NCI-H460 (cell line): ENCODE measurements around the gene HOXA3. TPM values are rescaled to one million over a fixed set of nuclear protein-coding genes. Genes with fewer than 3 reads are reported as not detected.

Source experiments
- DNase-seq: peaks from one replicate; pipeline ENCODE4 v3.0.0-alpha.2; 2016; ENCODE audit warnings: low read depth; ENCODE audit errors: extremely low read depth
- total RNA-seq: library from RNA; depleted of rRNA; stranded (reverse); fragments of >200 nt; shearing (Covaris generic); gene quantifications from 2 replicates; pipeline ENCODE4 v1.2.3, GENCODE V29; 2014

The HOXA3 gene
- total RNA-seq, 1 experiment from 2014 or later, result 4.4 TPM

DNA sequence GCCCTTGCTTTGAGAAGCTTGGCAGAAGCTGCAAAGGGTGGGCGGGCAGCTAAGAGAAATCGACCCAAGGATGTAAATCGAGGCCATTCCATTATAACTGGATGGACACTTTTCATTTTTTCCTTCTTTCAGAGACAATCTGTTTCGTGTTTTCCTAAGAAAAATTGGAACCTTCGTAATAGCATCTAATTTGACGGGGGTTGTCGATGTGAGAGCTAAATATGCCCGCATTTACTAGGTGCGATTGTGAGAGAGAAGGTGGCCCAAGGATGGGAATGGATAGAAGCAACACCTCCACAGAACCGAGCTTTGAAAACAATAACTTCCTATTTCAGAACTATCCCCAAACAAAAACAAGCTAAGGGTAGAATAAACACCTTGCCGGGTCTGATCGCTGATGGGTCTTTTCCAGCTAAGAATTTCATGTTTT lies 21.0 kb downstream of the HOXA3 start:
- DNase-seq, result no peak

DNA sequence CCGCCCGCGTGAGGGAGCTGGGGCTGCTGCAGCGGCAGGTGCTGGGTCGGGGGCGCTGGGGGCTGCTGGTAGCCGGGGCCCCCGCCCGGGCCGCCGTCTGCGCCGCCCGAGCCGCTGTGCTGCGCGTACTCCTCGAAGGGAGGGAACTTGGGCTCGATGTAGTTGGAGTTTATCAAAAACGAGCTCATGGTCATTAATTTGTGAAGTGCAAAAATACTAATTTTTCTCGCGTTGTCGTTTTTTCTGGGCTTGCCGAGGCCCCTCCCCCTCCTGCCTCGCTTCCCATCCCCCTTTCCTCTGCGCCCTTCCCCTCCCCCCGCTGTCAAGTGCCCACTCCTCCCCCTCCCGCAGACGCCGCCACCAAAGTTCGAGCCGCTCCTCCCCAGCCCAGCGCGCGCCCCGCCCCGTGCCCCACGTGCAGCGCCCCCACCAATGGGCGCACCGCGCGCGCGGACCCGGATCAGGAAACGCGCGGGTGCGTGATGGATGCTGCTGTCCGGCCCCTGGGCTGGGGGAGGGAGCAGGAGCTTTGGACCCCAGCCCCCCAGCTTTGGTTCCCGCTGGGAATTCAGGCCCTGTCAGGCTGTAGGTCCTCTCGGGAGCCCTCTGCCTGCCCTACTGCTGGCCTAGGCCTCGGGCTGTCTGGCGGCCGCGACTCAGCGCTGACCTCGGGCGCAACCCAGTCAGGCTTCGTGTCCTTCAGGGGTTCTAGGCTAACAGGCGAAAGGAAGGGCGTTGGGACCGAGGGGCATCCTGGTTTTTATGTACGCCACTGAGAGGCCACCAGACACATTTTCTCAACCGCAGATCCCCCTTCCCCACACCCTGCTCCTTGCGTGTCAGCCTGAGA lies 21.6 kb downstream of the HOXA3 start, which contains the start of gene HOXA4:
HOXA4 (minus strand) TSS at position 218 of the 850 bp plus-strand sequence; CDS start at position 194, 24 bp downstream.
- no peak for DNase-seq

GRCh38 chr7:27129729-27130539 lies 22.4 kb downstream of the HOXA3 start:
- DNase-seq, result no peak

GRCh38 chr7:27128776-27129728 lies 23.3 kb downstream of the HOXA3 start:
- DNase-seq, result no peak

DNA sequence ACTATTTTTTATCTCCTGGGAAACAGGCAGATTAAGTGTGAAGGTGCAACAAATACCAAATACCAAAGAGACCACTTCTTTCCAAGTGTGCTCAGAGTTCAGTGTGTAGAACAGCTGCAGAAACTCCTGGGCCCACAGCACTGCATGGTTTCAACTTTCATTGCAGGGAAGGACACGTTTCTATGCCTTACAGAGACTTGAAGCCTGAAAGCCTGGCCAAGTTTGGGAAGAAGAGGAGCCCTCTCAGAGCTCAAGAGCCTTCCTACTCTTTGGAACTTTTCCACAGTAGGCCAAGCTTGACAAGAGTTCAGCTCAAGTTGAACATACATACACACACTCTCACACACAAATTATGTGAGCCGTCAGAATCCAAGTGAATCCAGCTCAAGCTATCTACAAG lies 24.3 kb downstream of the HOXA3 start:
- DNase-seq, result no peak

- no peak for DNase-seq
Measured at GRCh38 chr7:27126596-27127327, 25.6 kb downstream of the HOXA3 start.

DNA sequence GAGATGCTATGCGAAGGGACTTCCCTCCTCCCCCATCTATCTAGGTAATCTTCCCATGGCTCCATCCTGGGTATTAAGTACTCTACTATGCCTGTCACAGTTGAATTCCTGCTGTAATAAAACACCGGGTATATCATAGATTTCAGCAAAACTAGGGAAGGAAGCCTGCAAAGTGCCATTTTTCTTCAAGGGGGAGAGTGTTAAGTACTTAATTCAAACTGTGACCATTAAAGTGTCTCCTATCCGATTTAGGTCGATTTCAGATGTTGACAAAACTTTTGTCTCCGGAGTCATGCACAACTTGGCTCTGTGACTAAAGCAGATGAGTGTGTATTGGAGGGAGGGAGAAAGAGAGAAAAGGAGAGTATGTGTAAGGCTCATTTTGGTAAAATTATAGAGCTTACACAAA lies 26.4 kb downstream of the HOXA3 start:
- DNase-seq, result no peak

DNA sequence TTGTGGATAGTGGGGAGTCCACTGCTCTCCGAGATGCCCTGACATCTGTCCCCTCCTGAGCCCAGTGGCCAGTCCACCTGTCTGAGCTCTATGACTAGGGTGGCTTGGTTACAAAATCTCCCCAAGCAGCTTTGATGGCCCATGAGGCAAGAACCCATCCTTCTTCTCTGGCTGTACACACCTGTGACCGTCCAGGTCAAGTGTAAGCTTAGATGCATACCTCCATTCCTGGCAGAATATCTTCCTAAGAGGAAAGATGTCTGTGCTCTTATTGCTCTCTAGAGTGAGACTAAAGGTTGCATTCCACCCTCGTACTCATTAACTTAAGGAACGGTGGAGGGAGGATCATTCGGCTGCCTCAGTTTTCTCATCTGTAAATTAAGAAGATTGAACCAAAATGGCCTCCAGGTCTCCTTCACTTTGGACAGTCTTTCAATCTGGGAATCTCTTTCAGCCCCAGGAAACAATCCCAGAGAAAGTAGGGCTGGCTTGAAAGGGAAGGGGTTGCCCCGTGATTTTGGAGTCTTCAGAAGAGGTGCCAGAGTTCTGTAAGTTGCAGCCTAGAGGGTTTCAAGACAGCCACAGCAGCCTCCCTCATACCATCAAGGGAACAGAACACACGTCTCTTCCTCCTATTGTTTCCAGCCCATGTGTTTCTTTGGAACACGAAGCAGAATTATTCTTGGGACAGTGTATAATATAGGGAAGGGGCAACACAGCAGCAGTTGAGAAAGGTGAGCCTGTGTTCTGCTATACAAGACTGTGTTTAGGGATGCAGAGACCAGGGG lies 27.3 kb downstream of the HOXA3 start:
- no peak for DNase-seq

- no peak for DNase-seq
Measured at GRCh38 chr7:27124096-27124901, 28.1 kb downstream of the HOXA3 start.

- no peak for DNase-seq
Measured at GRCh38 chr7:27123477-27124053, 28.8 kb downstream of the HOXA3 start.

DNA sequence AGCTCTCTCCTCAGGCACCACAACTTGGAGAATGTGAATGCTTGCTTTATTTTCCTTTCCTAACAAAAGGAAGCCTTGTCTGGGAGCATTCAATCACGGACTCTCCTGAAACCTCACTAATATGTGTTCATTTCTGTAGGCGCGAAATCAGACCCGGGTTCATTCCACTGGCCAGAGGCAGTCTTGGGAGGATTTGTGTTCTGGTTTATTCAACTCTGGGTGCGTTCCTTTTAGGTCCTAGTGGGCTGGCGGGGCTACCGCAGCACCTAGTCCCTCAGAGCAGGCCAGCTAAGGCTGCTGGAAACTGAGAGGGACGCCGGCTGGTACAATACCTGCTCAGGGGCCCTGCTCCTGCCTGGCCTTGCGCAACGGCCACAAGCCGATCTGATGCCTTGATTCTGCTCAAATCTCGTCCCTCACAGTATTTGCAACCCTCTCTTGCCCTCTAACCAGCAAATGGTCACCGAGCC lies 29.3 kb downstream of the HOXA3 start:
- DNase-seq, result no peak

DNA sequence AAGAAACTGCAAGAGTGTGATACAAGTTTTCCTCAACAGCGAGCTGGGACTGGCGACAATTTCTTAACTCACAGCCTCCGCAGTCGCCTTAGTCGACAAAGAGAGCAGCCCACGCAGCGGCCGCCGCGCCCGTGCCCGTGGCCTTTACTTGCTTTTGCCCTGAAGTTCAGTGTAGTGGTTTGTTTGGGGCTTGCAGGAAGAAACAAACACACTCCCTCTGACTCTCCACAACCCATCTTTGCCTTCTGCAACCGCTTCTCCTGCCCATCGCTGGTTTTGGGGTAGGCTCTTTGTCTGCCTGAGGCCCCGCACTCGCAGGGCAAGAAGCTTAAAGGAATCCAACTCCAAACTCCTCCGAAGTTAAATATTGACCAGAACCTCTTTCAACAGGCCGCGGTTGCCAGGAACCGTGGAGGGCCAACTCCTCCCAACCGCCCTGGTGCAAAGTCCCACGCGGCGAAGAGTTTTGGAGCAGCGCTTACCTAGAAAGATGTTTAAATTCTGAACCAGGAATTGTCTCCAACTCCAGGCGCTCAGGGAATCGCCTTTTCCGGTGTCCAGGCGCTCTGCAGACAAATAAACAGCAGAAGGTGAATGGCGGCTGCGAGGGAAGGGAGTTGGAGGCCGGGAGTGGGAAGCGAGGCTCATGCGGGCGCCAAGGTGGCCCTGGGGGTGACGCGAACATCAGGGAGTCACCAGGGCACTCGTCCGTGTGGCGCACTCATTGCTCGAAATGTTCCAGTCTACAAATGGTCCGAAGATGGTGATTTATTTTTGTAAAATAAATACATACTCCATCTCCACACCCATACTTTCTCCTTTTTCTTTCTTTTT lies 30.1 kb downstream of the HOXA3 start:
- no peak for DNase-seq

DNA sequence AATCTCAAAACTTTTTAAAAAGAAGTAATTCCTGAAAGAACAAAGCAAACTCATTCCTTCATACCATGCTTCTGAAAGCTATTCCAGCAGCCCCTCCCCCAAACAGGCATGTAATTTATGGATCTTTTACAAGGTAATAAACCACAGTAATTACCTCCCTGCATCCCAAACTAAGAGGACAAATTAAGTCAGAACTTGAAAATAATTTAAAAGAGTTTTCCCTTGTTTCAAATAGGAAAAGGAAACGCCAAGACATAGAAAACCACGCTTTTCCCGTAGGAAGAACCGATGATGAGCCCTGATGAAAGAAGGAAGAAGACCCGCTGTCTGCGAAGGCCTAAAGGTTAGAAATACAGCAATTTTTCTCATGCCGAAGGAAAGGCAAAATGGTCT lies 30.7 kb downstream of the HOXA3 start:
- no peak for DNase-seq

DNA sequence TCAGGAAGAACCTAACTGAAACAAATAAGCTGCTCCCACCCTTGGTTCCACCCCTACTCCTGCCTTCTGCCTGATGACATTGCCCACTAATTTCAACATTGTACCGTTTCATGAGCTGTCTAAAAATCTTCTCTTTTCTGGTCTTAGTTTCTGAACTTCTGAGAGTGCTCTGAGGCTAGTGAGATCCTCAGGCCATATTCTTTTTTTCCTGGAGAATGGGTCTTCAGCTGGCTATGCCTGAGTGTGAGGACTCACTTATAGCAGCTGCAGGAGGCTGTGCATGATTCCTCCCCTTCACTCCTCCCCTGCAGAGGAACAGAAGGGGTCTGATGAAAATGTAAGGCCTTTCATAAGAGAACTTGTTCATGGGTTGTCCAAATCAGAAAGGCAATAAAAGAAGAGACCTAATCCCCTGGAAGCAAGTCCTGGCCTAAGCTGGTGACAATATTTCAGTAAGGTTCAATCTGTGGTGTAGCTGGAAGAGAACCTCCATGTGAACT lies 32.9 kb downstream of the HOXA3 start:
- DNase-seq, result no peak

DNA sequence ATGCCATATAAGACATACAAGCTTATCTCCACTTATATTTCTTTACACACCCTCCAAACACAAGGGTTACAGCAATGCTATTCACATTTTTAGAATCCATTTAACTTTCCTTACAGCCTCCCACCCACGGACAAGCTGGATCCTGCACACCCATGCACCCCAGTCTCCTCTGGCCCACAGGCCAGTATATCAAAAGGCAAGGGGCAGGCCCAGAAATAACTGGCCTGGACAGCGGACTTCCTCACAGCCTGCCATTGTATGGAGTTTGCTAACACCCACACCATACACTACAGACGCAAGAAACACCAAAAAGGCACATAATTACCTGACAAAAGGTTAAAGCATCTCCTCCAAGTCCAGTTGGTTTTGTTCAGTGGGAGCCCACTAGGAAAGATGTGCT lies 33.8 kb downstream of the HOXA3 start:
- DNase-seq, result no peak

DNA sequence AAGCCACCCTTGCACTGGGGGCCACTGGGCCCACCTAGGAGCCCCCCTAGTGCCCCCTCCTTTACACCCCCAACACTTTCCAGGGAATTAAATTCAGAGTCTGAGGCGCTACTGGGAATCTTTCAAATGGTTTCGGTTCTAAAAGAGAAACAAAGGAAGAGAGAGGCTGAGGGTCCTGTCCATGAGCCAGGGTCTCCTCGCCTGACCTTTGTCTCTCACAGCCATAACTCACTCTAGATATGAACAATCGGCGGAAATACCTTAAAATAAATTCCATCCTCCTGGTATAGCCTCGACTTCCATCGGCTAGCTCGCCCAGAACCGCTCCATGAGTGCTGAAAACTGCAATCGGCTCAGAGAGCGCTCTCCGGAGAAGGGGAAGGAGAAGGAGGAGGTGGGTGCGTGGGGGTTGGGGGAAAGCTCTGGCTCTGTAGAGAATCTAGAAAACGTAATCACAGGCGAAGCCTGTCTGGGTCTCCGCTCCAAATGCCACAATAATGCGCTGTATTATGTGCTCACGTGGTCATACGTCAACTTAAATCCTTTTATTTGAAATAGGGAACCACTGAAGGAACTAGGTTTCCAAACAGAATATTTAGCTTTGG lies 34.4 kb downstream of the HOXA3 start:
- no peak for DNase-seq
